ENCODE measurements around the gene OPN1MW3.

GRCh38 chrX:154309041-154309775 is 51.8 kb downstream of the OPN1MW3 start:
- no peak for TF ChIP-seq CTCF (conservative IDR thresholded peaks at IDR 0.05; ENCODE audit: low read length)
- TF ChIP-seq EZH2phosphoT487 (IDR thresholded peaks at IDR 0.05; ENCODE audit: borderline replicate concordance, low read depth, low read length) = no peak
